Hippocampal formation (tissue), 2 donors: ENCODE data around the gene TNNI3K.

ENCODE experiments used
- DNase-seq, 2 donors: peaks; one replicate each; lab custom pipeline; 2025; lab: John Stamatoyannopoulos, UW

Gene TNNI3K

DNA sequence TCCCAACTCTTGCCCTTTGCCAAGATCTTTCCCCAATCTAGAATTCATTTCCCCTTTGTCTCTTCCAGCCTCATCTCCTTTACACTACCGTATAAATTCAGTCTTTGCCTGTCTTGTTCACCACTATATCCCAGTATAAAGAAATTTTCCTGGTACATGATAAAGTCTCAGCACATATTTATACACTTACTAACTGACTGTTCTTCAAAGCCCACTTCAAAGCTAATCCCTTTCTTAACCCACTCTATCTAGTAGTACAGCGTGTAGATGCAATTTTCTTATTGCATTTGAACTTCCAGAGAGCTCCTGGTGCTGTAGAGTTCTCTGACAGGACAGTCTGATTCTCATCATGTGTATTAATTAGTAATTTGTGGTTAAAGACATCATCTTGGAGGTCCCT lies 199.1 kb downstream of the TNNI3K start:
- no peak for DNase-seq

GRCh38 chr1:74436078-74436477 lies 200.9 kb downstream of the TNNI3K start:
- DNase-seq: no peak

- DNase-seq: no peak
These were observed 201.8 kb downstream of the TNNI3K start for GRCh38 chr1:74437035-74437434.

- no peak for DNase-seq
These were observed 216.8 kb downstream of the TNNI3K start for GRCh38 chr1:74452035-74452434.

- no peak for DNase-seq
These were observed 218.1 kb downstream of the TNNI3K start for GRCh38 chr1:74453277-74453676.

- DNase-seq: no peak
These were observed 220.2 kb downstream of the TNNI3K start for GRCh38 chr1:74455390-74455789.

- no peak for DNase-seq
These were observed 222.1 kb downstream of the TNNI3K start for GRCh38 chr1:74457253-74457652.

- no peak for DNase-seq
These were observed 228.3 kb downstream of the TNNI3K start for GRCh38 chr1:74463333-74463988.

DNA sequence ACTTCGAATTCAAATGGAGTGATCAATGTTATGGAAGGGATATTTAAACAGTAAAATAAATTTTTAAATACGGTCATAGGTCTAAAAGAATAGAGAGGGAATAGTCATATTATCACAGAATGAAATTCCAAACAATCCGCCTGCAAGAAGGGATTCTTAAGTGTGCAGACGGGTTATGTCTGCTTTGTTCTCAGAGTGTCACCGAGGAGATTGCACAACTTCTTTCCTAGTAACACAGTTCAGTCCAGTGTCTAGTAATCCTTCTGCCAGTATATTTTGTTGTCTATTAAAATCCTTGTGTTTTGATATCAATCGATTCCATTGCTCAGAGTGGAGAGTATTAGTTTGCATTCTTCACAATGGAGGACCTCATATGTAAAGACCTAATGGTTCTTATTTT lies 228.8 kb downstream of the TNNI3K start:
- DNase-seq: no peak

DNA sequence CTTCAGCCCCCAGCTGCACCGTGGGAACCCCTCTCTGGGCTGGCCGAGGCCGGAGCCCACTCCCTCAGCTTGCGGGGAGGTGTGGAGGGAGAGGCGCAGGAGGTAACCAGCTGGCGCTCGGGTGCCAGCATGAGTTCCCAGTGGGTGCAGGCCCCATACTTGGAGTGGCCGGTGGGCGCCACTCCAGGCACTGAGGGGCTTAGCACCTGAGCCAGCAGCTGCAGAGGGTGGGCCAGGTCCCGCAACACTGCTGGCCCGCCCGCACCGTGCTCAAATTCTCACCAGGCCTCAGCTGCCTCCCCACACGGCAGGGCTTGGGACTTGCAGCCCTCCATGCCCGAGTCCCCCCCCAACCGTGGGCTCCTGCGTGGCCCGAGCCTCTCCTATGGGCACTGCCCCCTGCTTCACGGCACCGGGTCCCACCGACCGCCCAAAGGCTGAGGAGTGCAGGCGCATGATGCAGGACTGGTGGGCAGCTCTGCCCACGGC lies 230.1 kb downstream of the TNNI3K start:
- DNase-seq: no peak

DNA sequence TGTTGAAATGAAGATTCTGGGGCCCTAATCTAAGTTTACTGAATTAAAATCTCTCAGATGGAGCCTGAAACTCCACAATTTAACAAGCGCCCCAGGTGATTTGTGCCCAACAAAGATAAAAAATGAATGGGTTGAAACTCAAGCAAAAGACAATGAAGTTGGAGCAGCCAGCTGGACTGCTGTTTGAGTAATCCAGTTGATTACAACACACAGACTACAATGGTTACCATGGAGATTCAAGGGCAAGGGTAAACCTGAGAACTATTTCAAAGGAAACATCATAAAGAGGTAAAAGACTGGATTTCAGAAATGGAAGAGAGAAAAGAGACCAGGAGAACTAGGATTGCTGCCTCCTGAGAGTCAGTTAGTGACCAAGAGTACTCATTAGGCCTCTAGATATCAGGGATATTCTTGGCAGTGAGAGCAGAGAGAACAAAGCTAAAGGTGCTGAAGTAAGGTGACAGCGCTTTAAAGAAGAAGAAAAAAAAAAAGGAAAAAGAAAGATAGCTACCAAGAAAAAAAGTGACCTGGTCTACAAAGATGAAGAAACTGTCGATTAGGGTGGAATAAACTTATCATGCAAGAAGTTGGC lies 232.7 kb downstream of the TNNI3K start:
- DNase-seq: no peak

DNA sequence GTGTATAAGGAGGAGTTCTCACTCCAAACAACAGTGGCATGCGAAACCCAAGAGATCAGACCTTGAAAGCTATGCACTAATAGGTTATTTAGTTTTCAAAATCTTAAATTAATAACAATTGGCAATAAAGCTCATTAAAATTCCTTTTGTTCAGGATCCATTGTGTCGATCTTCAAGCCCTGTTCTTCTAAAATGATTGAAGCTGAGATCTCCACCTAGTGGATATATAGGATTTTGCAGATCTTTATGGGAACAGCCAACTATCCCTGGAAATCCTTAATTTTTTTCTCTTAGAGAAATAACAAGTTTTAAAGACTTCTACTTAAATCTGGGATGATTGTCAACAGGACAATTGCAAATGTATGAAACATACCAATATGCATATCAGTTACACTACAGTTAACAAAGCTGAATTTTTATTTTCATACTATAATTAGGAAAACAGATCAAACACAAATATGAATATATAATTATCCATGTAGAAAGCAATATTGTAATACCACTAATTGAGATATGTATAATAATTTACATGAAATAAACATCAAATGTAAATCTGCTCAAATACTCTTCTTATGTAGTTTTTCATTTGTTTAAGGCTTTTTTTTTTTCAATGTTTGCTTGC lies 233.9 kb downstream of the TNNI3K start:
- peak in 1 of 2 donors; percentile 54 for DNase-seq

- DNase-seq: no peak
These were observed 235.1 kb downstream of the TNNI3K start for GRCh38 chr1:74470251-74470650.

- no peak for DNase-seq
These were observed 235.7 kb downstream of the TNNI3K start for GRCh38 chr1:74470936-74471335.

- no peak for DNase-seq
These were observed 236.3 kb downstream of the TNNI3K start for GRCh38 chr1:74471470-74471869.

- DNase-seq: no peak
These were observed 239.4 kb downstream of the TNNI3K start for GRCh38 chr1:74474585-74474984.

DNA sequence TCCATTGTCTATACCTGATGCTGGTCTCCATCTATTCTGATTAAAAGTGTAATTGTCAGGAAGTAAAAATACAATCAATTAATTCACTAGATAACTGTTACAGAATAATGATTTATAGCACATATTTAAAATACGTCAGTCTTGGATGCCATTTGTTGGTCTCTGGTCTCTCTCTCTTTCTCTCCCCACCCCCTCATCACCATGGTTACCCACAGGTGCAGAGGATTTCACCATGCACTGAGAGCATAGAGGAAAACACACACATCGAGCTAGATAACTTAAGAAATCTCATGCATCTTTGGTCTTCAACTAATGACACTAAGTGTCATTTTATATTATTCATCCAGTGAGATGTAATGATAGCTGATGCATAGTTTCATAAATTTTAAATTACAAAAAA lies 243.8 kb downstream of the TNNI3K start:
- no peak for DNase-seq

- DNase-seq: no peak
These were observed 244.9 kb downstream of the TNNI3K start for GRCh38 chr1:74480068-74480467.

- no peak for DNase-seq
These were observed 246.4 kb downstream of the TNNI3K start for GRCh38 chr1:74481607-74482006.

- DNase-seq: no peak
These were observed 250.4 kb downstream of the TNNI3K start for GRCh38 chr1:74485622-74486021.

DNA sequence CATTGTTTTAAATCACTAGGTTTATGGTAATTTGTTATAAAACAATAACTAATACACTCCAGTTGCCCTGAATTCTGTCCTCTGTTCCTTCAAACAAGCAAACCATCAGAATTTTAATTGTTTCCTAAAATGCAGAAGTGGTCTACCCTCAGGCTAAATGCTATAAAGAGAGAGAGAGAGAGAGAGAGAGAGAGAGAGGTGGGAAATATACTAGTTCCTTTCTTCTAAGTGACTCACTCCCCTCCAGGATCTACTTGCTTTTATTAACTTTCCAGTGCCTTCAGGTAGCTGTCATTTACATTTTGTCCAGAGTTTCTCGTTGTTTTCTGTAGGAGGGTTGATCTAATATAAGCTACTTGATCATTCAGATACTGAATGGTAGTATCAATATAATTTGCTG lies 250.8 kb downstream of the TNNI3K start:
- DNase-seq: no peak

- DNase-seq: no peak
These were observed 261.5 kb downstream of the TNNI3K start for GRCh38 chr1:74496669-74497068.

DNA sequence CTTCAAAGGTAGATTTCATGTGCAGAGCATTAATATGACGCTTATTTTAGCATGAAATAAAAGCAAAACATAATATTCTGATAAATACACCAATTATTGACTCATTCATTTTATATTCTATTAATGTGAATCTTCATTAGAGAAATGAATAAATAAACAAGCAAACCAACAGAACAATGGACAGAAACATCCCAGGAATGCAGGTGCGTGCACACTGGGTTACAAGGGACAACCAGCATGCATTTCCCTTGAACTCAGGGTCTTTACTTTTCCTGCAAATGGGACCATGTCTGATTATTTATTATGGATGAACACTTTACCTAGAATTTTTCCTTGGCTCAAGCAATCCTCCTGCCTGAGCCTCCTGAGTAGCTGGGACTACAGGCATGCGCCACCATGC lies 263.7 kb downstream of the TNNI3K start:
- DNase-seq: no peak
